T-helper 9 cell (primary cell): ENCODE data around the gene CXCR4.
"Not testable (repeated sequence)": the region's sequence is repeated elsewhere in the genome, so short reads cannot be mapped to it uniquely, and the experiment has no call there.

Experiments used
- DNase-seq: peaks from one replicate; pipeline ENCODE4 v3.0.0-alpha.2; 2020

Gene CXCR4

GRCh38 chr2:136072621-136073020, 45.3 kb downstream of the CXCR4 start:
- no peak for DNase-seq

- not testable (repeated sequence) for DNase-seq
Observed at GRCh38 chr2:136071887-136072286, 46.1 kb downstream of the CXCR4 start.

GRCh38 chr2:136070913-136071312, 47.0 kb downstream of the CXCR4 start:
- DNase-seq, result no peak

GRCh38 chr2:136069773-136070172, 48.2 kb downstream of the CXCR4 start:
- no peak for DNase-seq

- DNase-seq, result no peak
Observed at GRCh38 chr2:136068581-136069227, 49.2 kb downstream of the CXCR4 start.

- no peak for DNase-seq
Observed at GRCh38 chr2:136067897-136068580, 49.9 kb downstream of the CXCR4 start.

- DNase-seq, result no peak
Observed at GRCh38 chr2:136067459-136067858, 50.5 kb downstream of the CXCR4 start.

GRCh38 chr2:136065907-136066306, 52.0 kb downstream of the CXCR4 start:
- no peak for DNase-seq

GRCh38 chr2:136065384-136065783, 52.6 kb downstream of the CXCR4 start:
- DNase-seq, result no peak
